IMR-90 (cell line): ENCODE data around the gene PITPNB. TPM values are rescaled to one million over a fixed set of nuclear protein-coding genes. Genes with fewer than 3 reads are reported as not detected.

Experiments used
- ATAC-seq: fragments of 200-7000 bp; cut with Tn5 transposase; 2 replicates; pipeline ENCODE4 v1.9.1; 2020; ENCODE audit warnings: low read depth, mild to moderate bottlenecking, moderate library complexity
- BruUV-seq: library from RNA; stranded (reverse); fragments of 400-500 nt; replicated peaks from 2 replicates; lab custom pipeline; 2021; lab: Mats Ljungman, UMichigan
- CTCF ChIA-PET: fragments of 300-600 bp; formaldehyde crosslinking; extraction: SDS; loops from one replicate; lab custom pipeline; 2021; ENCODE audit warnings: antibody characterized with exemption; lab: Yijun Ruan, JAX
- POLR2A ChIA-PET: fragments of 300-600 bp; sonication (Branson Sonifier 250); formaldehyde crosslinking; loops from one replicate; lab custom pipeline; 2022; ENCODE audit warnings: antibody characterized with exemption; ENCODE audit not compliant: unreplicated experiment; lab: Charles Lee
- DNase-seq: peaks from one replicate; pipeline ENCODE4 v3.0.0; 2013
- H2AFZ ChIP-seq: replicated peaks from 2 replicates; pipeline ENCODE3; 2013; ENCODE audit warnings: low read length, mild to moderate bottlenecking; ENCODE audit not compliant: poor library complexity
- H2AK5ac ChIP-seq: 2 replicates; pipeline ENCODE4 v1.6.1; 2013; ENCODE audit warnings: low read depth, low read length, inconsistent platforms
- H2AK9ac ChIP-seq: replicated peaks from 2 replicates; pipeline ENCODE3; 2013; ENCODE audit warnings: mild to moderate bottlenecking, low read depth, low read length, moderate library complexity; ENCODE audit not compliant: poor library complexity
- H2BK120ac ChIP-seq: 2 replicates; pipeline ENCODE4 v1.6.1; 2013; ENCODE audit warnings: low read depth, low read length, inconsistent platforms
- H2BK15ac ChIP-seq: 3 replicates; pipeline ENCODE4 v1.6.1; 2013; ENCODE audit warnings: low read depth, low read length, inconsistent platforms
- H2BK20ac ChIP-seq: 2 replicates; pipeline ENCODE4 v1.6.1; 2013; ENCODE audit warnings: low read depth, mild to moderate bottlenecking, inconsistent platforms, low read length, moderate library complexity
- H2BK5ac ChIP-seq: 2 replicates; pipeline ENCODE4 v1.6.1; 2013; ENCODE audit warnings: mild to moderate bottlenecking, low read depth, low read length, inconsistent platforms; ENCODE audit not compliant: poor library complexity, severe bottlenecking
- H3K14ac ChIP-seq: replicated peaks from 2 replicates; pipeline ENCODE4 v1.6.1; 2013; ENCODE audit warnings: low read depth, low read length, inconsistent platforms
- H3K18ac ChIP-seq: 2 replicates; pipeline ENCODE4 v1.6.1; 2013; ENCODE audit warnings: low read depth, low read length, control low read depth
- H3K23ac ChIP-seq: 2 replicates; pipeline ENCODE4 v1.6.1; 2013; ENCODE audit warnings: low read depth, low read length, inconsistent platforms
- H3K27ac ChIP-seq: 2 replicates; pipeline ENCODE4 v1.5.1; 2013; ENCODE audit warnings: mild to moderate bottlenecking, control low read depth, low read length; ENCODE audit not compliant: insufficient read depth
- H3K27me3 ChIP-seq: 2 replicates; pipeline ENCODE4 v1.6.1; 2013; ENCODE audit warnings: low read length; ENCODE audit not compliant: control insufficient read depth, insufficient read depth
- H3K36me3 ChIP-seq: 2 replicates; pipeline ENCODE4 v1.6.1; 2013; ENCODE audit warnings: low read length, mixed read lengths; ENCODE audit not compliant: control insufficient read depth, insufficient read depth
- H3K4ac ChIP-seq: 2 replicates; pipeline ENCODE4 v1.6.1; 2013; ENCODE audit warnings: low read depth, low read length, inconsistent platforms
- H3K4me1 ChIP-seq: 2 replicates; pipeline ENCODE4 v1.6.1; 2013; ENCODE audit warnings: low read length, mixed read lengths; ENCODE audit not compliant: control insufficient read depth, insufficient read depth
- H3K4me2 ChIP-seq: 2 replicates; pipeline ENCODE4 v1.6.1; 2013; ENCODE audit warnings: low read depth, mild to moderate bottlenecking, control low read depth, low read length, moderate library complexity
- H3K4me3 ChIP-seq: 2 replicates; pipeline ENCODE4 v1.5.1; 2013; ENCODE audit warnings: low read depth, mild to moderate bottlenecking, control low read depth, low read length, moderate library complexity; ENCODE audit not compliant: insufficient read depth
- H3K56ac ChIP-seq: 2 replicates; pipeline ENCODE4 v1.6.1; 2013; ENCODE audit warnings: low read length, inconsistent platforms; ENCODE audit not compliant: insufficient read depth; ENCODE audit errors: extremely low read depth
- H3K79me1 ChIP-seq, 2 experiments: 2 replicates each; pipeline ENCODE4 v1.6.1; 2013; ENCODE audit warnings: low read length in 2 of 2, inconsistent platforms in 1 of 2, low read depth in 1 of 2
- H3K9ac ChIP-seq: 2 replicates; pipeline ENCODE4 v1.6.1; 2013; ENCODE audit warnings: low read depth, low read length, control low read depth
- H3K9me1 ChIP-seq: 2 replicates; pipeline ENCODE4 v1.6.1; 2013; ENCODE audit warnings: low read length, inconsistent platforms; ENCODE audit not compliant: insufficient read depth
- H3K9me3 ChIP-seq: 2 replicates; pipeline ENCODE4 v1.6.1; 2013; ENCODE audit warnings: low read length; ENCODE audit not compliant: control insufficient read depth, insufficient read depth
- H4K20me1 ChIP-seq: 2 replicates; pipeline ENCODE4 v1.6.1; 2013; ENCODE audit warnings: low read length, inconsistent platforms; ENCODE audit not compliant: insufficient read depth
- H4K5ac ChIP-seq: 2 replicates; pipeline ENCODE4 v1.6.1; 2013; ENCODE audit warnings: mild to moderate bottlenecking, low read depth, low read length, control low read depth
- H4K8ac ChIP-seq, 2 experiments: 2 replicates each; pipeline ENCODE4 v1.6.1; 2013; ENCODE audit warnings: low read depth in 2 of 2, low read length in 2 of 2, control low read depth in 1 of 2, inconsistent platforms in 1 of 2
- H4K91ac ChIP-seq: 2 replicates; pipeline ENCODE4 v1.6.1; 2013; ENCODE audit warnings: low read depth, low read length, inconsistent platforms; ENCODE audit not compliant: insufficient read depth
- BHLHE40 ChIP-seq: fragments of 150-350 bp; IDR thresholded peaks from 2 replicates; pipeline ENCODE4 v1.6.1; 2016; ENCODE audit warnings: mild to moderate bottlenecking, low read depth, low read length
- WGBS, 2 experiments: methylation state at CpG; one replicate each; pipeline versions ENCODE4 v1.1.5 to v1.1.7; 2013; ENCODE audit warnings: missing lambda C conversion rate in 2 of 2; ENCODE audit not compliant: insufficient read length in 1 of 2; ENCODE audit errors: extremely low coverage in 2 of 2; 5-methylcytosine and 5-hydroxymethylcytosine counted together
- dilution Hi-C: fragments of 300-500 bp; cut with HindIII; formaldehyde crosslinking; loops from one replicate; pipeline ENCODE4 v1.14.3; 2018; ENCODE audit warnings: low sequenced_read_pairs; ENCODE audit not compliant: unreplicated experiment
- in situ Hi-C: fragments of 300-500 bp; cut with MboI; formaldehyde crosslinking; loops from 3 replicates; pipeline ENCODE4 v1.14.3; 2019; ENCODE audit warnings: low sequenced_read_pairs, inconsistent platforms, mixed read lengths
- intact Hi-C: fragments of 100-400 bp; cut with micrococcal nuclease; formaldehyde crosslinking; loops from 2 replicates; pipeline ENCODE4 v1.10.0; 2022
- polyA plus RNA-seq, 3 experiments: library from polyadenylated mRNA; depleted of rRNA; stranded (reverse); fragments of >200 nt; gene quantifications; 2 replicates each; pipeline ENCODE4 v1.2.3, GENCODE V29; 2012; ENCODE audit warnings: low replicate concordance in 1 of 3
- total RNA-seq: library from RNA; depleted of rRNA; stranded (reverse); fragments of >200 nt; gene quantifications from 2 replicates; pipeline ENCODE4 v1.2.3, GENCODE V29; 2012
- TF ChIP-seq, protein P1 (sequence below): fragments of 150-350 bp; IDR thresholded peaks from 2 replicates; pipeline ENCODE4 v1.6.1; 2017; ENCODE audit warnings: mild to moderate bottlenecking, antibody characterized with exemption, low read length, low read depth

PITPNB gene
- total and polyA plus RNA-seq, 2 of the 4 experiments (the other 2 are of a cell fraction) = 19.7 to 54.5 TPM

DNA sequence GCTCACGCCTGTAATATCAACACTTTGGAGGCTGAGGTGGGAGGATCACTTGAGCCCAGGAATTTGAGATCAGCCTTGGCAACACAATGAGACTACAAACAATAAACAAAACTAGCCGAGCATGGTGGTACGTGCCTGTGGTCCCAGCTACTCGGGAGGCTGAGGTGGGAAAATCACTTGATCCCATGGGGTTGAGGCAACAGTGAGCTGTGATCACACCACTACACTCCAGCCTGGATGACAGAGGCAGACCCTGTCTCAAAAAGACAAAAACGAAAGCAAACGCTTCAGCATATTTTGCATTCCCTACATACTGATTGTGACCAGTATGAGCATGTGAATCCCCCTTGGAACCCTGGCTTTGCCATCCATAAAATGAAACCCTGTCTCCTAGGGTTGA lies 83.6 kb downstream of the PITPNB start:
- peak overlapping the region in 1 of 2 experiments; percentile 68; a peak in 1 of 4 replicates for H4K8ac ChIP-seq
- BruUV-seq = no TSS peak
- H3K4ac ChIP-seq = peak overlapping the region; percentile 72
- H4K20me1 ChIP-seq = no peaks in the 10 kb centered on the region
- DNase-seq (peak; percentile 41), ATAC-seq (peak; percentile 71)
- peak overlapping the region; percentile 56 for H2AFZ ChIP-seq
- CTCF ChIA-PET = no interaction called here
- peak overlapping the region; percentile 54; the same call in 1 of the 2 replicates for H2AK5ac ChIP-seq
- H3K4me3 ChIP-seq = no peak overlapping the region
- no peak overlapping the region for H2BK5ac ChIP-seq
- no peak overlapping the region for H3K56ac ChIP-seq
- POLR2A ChIA-PET = no interaction called here
- no peaks in the 10 kb centered on the region for H3K27me3 ChIP-seq
- H3K18ac ChIP-seq = no peak overlapping the region
- H2BK120ac ChIP-seq = peak overlapping the region; percentile 79
- H3K23ac ChIP-seq = peak overlapping the region; percentile 35
- dilution Hi-C loops = no loop called here
- no peak overlapping the region for H2BK15ac ChIP-seq
- WGBS, 2 experiments = no CpG with 5 or more reads among the region's 6 CpGs
- no peak overlapping the region; the same call in 1 of the 2 replicates for H4K5ac ChIP-seq
- TF ChIP-seq, protein P1, sequence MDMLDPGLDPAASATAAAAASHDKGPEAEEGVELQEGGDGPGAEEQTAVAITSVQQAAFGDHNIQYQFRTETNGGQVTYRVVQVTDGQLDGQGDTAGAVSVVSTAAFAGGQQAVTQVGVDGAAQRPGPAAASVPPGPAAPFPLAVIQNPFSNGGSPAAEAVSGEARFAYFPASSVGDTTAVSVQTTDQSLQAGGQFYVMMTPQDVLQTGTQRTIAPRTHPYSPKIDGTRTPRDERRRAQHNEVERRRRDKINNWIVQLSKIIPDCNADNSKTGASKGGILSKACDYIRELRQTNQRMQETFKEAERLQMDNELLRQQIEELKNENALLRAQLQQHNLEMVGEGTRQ = no peak
- 0 out of 2 replicates have a peak, but pooled peaks have one; percentile 26 for TF ChIP-seq BHLHE40
- H3K9me3 ChIP-seq = peaks cover 3% of the 10 kb centered on the region; the same call in 1 of the 2 replicates
- peak overlapping the region; percentile 50; the same call in 1 of the 2 replicates for H4K91ac ChIP-seq
- H3K27ac ChIP-seq = no peak overlapping the region
- no peak overlapping the region for H3K9ac ChIP-seq
- H3K4me1 ChIP-seq = peaks cover 5% of the 10 kb centered on the region; the same call in 1 of the 2 replicates
- H3K9me1 ChIP-seq = peaks cover 7% of the 10 kb centered on the region
- H3K4me2 ChIP-seq = peak overlapping the region; percentile 4
- no peaks in the 10 kb centered on the region for H3K36me3 ChIP-seq
- H3K79me1 ChIP-seq = no peaks in the 10 kb centered on the region
- intact Hi-C loops = no loop called here
- no peak overlapping the region; the same call in 1 of the 2 replicates for H3K14ac ChIP-seq
- peak overlapping the region; percentile 40 for H2BK20ac ChIP-seq
- no peak overlapping the region for H2AK9ac ChIP-seq
- in situ Hi-C loops = no loop called here
